ENCODE data around the gene KCNN1. TPM values are rescaled to one million over a fixed set of nuclear protein-coding genes. Genes with fewer than 3 reads are reported as not detected.

KCNN1 gene
- total and polyA plus RNA-seq, 2 of the 13 experiments (the other 11 are each of a cell fraction or from before 2014, with no cell fraction given), result 0.04 TPM; not detected in 1

GRCh38 chr19:18029617-18030338, 62.9 kb downstream of the KCNN1 start (continued):
- no peak for TF ChIP-seq LBX2 (CRISPR knock-in tag; IDR thresholded peaks at IDR 0.05; ENCODE audit: borderline replicate concordance)
- TF ChIP-seq THAP8 (CRISPR knock-in tag; IDR thresholded peaks at IDR 0.05; ENCODE audit: borderline replicate concordance), result no peak
- no peak for TF ChIP-seq ZNF569 (CRISPR knock-in tag; IDR thresholded peaks at IDR 0.05; ENCODE audit: borderline replicate concordance)
- no peak for TF ChIP-seq ZNF343 (CRISPR knock-in tag; IDR thresholded peaks at IDR 0.05)
- no peak for TF ChIP-seq SOX5 (CRISPR knock-in tag; IDR thresholded peaks at IDR 0.05; ENCODE audit: borderline replicate concordance)
- no peak for TF ChIP-seq HNF4G (IDR thresholded peaks at IDR 0.05; ENCODE audit: borderline replicate concordance, low read depth, low read length)
- TF ChIP-seq HNF4G (CRISPR knock-in tag; IDR thresholded peaks at IDR 0.05; ENCODE audit: borderline replicate concordance, low read depth), result no peak
- no peak for TF ChIP-seq DDIT3 (CRISPR knock-in tag; IDR thresholded peaks at IDR 0.05)
- no peak for TF ChIP-seq FOXO4 (CRISPR knock-in tag; conservative IDR thresholded peaks at IDR 0.05)
- TF ChIP-seq ZBTB43 (CRISPR knock-in tag; conservative IDR thresholded peaks at IDR 0.05), result no peak
- TF ChIP-seq SMARCC2 (IDR thresholded peaks at IDR 0.05), result no peak
- TF ChIP-seq ZNF281 (CRISPR knock-in tag; IDR thresholded peaks at IDR 0.05; ENCODE audit: borderline replicate concordance), result no peak
- no peak for TF ChIP-seq ZNF83 (CRISPR knock-in tag; IDR thresholded peaks at IDR 0.05; ENCODE audit: borderline replicate concordance)
- no peak for TF ChIP-seq GTF3A (CRISPR knock-in tag; conservative IDR thresholded peaks at IDR 0.05)
- peak; percentile 69 for TF ChIP-seq NR2F6 (IDR thresholded peaks at IDR 0.05)
- peak; percentile 49 for TF ChIP-seq NR2F6 (CRISPR knock-in tag; IDR thresholded peaks at IDR 0.05)
- TF ChIP-seq ZNF761 (CRISPR knock-in tag; conservative IDR thresholded peaks at IDR 0.05), result no peak
- TF ChIP-seq ZNF350 (CRISPR knock-in tag; IDR thresholded peaks at IDR 0.05; ENCODE audit: borderline replicate concordance, low read depth), result peak; percentile 57
- no peak for TF ChIP-seq NFIB (CRISPR knock-in tag; IDR thresholded peaks at IDR 0.05; ENCODE audit: borderline replicate concordance)
- TF ChIP-seq HNRNPL (IDR thresholded peaks at IDR 0.05; ENCODE audit: low read depth, low read length), result no peak
- no peak for TF ChIP-seq ZSCAN30 (CRISPR knock-in tag; IDR thresholded peaks at IDR 0.05)
